Pons (tissue), 1 donor: ENCODE results near the gene FSIP1.

ENCODE experiments used
- DNase-seq: peaks from one replicate; pipeline ENCODE4 v3.0.0-alpha.2; 2016; ENCODE audit warnings: low spot score

FSIP1 gene

DNA sequence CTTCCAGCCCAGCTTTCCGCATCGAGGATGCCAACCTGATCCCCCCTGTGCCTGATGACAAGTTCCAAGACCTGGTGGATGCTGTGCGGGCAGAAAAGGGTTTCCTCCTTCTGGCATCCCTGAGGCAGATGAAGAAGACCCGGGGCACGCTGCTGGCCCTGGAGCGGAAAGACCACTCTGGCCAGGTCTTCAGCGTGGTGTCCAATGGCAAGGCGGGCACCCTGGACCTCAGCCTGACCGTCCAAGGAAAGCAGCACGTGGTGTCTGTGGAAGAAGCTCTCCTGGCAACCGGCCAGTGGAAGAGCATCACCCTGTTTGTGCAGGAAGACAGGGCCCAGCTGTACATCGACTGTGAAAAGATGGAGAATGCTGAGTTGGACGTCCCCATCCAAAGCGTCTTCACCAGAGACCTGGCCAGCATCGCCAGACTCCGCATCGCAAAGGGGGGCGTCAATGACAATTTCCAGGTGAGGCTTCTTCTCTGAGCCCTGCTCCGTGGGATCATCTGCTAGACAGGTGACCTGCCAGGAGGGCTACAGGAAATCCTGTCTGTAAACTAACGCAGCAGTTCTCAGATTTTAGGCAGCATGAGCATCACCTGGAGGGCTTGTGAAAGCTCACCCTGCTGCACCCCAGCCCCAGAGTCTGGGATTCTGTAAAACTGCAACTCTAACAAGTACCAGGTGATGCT is 200.2 kb downstream of the FSIP1 start:
- DNase-seq = no peak

DNA sequence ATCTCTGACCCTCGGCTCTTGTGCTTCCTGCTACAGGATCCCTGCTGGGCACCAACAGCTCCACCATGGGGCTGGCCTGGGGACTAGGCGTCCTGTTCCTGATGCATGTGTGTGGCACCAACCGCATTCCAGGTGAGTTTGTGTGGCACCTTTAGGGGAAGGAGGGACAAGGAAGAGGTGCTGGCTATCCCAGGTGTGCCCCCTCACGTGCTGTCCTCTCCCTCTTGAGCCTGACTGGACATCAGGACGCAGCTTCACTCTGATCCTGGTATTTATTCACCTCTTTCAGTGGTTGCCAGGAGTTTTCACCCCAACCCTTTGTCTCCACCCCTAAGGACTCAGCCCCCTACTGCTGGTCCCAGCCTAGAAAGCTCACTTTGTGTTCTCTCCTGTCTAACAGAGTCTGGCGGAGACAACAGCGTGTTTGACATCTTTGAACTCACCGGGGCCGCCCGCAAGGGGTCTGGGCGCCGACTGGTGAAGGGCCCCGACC is 200.8 kb downstream of the FSIP1 start:
- DNase-seq = no peak

DNA sequence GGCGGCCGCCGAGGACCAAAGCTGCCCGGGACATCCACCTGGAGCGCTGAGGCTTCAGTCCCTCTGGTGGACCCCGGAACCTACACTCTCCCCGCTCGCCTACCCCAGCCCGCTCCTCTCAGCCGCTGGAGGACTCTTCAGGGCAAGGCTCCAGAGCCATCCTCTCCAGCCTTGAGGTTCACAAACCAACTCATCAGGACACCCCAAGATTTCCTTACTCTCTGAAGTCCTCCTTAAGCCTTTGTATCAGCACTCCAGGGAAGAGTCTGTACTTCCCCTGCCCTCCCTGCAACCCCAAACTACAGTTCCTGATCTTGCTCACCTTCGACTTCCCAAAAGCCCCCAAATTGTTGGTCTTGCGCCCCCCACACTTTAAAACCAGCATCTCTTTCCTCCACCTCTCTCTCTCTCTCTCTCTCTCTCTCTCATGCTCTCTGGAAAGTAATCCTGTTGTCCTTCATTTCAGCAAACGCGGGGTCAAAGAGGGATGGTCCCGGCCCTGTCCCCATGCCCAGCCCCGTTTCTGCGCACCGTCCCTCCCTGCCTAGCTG is 201.3 kb downstream of the FSIP1 start:
- DNase-seq = no peak

DNA sequence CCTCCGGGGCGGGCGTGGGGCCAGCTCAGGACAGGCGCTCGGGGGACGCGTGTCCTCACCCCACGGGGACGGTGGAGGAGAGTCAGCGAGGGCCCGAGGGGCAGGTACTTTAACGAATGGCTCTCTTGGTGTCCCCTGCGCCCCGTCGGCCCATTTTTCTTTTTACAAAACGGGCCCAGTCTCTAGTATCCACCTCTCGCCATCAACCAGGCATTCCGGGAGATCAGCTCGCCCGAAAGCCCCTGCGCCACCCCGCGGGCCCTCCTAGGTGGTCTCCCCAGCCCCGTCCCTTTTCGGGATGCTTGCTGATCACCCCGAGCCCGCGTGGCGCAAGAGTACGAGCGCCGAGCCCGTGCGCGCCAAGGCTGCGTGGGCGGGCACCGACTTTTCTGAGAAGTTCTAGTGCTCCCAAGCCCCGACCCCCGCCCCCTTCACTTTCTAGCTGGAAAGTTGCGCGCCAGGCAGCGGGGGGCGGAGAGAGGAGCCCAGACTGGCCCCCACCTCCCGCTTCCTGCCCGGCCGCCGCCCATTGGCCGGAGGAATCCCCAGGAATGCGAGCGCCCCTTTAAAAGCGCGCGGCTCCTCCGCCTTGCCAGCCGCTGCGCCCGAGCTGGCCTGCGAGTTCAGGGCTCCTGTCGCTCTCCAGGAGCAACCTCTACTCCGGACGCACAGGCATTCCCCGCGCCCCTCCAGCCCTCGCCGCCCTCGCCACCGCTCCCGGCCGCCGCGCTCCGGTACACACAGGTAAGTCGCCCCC is 202.0 kb downstream of the FSIP1 start, which contains the start of gene THBS1:
THBS1 (plus strand) TSS at position 595 of the 757 bp plus-strand sequence. CDS start 779 bp downstream, outside the sequence.
- no peak for DNase-seq

DNA sequence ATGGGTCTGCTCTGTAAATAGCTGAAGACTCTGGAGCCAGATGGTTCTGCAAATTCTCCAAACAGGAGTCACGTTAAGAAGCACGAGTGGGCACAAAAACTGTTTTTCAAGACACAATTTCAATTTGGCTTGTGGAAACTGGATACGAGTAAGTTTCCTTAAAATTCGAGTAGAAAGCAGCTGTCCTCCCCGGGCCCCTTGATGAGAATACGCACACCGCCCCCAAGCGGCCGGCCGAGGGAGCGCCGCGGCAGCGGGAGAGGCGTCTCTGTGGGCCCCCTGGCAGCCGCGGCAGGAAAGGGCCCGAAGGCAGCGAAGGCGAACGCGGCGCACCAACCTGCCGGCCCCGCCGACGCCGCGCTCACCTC is 202.5 kb downstream of the FSIP1 start:
- peak; percentile 74 for DNase-seq

DNA sequence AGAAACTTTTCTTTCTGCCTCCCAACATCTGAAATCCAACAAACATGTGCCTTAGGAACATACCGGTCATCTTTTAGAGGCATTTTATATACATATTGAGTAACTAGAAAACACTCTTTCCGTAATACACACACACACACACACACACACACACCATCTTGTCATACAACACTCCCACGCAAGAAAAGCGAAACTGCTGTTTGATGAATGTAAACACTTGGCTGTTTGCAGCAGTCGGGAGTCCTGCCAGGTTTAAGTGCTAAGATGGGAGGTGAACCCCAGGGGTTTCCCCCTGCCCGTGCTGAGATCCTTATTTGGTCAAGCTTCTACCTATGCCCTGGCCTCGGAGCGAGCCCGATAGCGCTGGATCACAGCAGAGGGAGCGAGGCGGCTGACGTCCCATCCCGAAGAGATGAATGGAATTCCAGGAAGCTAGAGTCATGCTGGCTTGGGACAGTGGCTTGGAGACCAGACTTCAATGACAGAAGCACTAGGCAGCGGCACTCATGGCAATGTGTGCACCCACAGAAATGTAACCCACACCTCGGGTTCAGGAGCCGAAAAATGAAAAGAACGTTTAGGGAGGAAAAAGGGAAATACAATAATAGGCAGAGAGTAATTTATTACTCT is 203.0 kb downstream of the FSIP1 start:
- DNase-seq = peak; percentile 28

DNA sequence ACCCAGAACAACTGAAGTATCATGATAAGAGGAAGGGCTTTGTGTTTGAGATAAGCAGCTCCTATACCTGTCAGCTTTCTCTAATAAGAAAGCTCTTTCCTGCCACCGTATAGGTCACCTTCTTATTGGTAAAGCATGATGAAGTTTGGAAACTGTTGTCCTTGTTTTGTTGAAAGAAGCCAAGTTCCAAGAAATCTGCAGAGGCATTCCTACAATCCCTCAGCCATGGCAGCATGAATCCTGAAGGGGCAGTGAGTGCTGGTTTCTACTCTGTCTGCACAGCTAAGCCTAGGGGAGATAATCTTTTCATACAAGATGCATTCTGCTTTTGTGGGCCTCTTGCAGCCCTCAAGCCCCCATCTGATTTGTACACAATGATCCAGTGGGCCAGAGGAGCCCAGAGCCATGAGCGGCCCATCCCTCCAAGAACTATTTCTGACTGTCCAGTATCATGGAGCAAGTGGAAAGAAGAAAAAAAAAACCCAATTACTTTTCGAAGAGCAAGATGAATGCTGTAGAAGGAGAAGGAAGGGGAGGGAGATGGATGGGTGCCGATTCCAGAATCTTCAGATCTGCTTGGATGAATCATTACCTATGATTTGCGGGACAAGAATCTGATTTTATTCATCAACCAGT is 203.7 kb downstream of the FSIP1 start:
- DNase-seq = no peak

DNA sequence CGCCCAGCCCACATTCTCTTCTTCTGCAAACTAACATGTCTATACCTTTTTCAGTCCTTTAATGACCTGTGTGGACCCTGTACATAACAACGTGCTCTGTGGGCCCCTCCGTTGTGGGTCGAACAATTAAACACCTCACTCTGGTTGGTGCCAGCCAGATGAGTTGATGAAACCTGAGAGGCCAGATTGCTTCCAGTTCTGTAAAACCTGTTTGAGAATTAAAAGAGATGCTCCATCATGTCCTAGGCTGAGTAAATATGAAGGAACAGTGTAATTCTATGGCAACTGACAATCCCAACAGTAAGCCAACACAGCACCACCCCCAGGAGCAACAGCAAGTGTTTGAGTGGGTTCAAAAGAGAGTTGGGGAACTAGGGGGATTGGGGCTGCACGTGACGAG is 207.5 kb downstream of the FSIP1 start:
- no peak for DNase-seq

DNA sequence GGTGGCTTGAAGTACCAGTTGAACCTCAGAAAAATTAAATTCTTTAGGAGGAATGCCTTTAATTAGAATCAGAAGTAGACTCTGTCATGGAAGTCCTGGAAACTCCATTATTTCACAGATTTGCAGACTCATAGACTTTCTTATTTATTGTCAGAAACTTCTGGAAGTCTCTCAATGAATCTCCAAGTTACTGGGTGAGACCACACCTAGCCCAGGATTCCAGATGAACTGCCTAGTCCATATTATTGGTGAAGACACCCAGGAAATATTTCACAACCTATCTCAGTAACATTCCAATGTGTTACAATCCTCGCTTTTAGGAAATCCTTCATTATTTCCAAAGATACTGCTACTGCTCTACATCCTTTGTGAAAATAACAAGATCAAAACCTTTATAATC is 208.2 kb downstream of the FSIP1 start:
- no peak for DNase-seq

DNA sequence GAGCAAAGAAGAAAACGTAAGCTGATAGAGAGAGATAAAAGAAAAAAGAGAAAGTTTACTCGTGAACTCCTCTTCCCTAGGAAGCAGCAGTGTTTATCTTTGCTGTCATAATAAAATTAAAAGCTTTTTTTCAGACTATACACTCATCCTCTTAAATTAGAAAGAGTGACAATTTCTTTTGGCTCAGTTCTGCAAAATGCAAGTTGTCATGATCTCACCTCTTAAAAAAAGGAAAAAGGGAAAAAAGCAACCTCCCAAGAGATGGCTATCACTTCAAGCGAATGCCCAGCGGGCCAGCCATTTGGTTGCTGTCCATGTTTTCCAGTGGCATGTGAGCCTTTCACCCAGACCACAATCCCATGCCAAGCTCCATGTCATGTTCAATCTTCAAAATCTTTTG is 208.8 kb downstream of the FSIP1 start:
- no peak for DNase-seq

DNA sequence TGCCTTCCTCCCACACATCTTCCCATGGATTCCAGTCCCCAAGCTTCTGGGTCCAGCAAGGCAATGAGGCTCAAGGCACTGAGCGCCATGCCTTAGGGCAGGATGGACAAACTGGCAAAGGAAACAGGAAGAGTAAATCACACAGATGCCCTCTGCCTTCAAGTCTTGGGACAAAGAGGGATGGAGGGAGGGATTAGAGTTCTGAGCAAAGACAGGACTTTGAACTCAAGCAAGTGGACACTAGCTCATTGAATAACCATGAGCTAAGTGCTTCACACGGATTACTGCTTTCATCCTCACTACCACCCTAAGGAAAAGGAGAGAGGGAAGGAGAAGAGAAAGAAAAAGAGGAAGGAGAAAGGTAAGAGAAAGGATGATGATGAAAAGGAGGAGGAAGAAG is 209.4 kb downstream of the FSIP1 start:
- DNase-seq = no peak

DNA sequence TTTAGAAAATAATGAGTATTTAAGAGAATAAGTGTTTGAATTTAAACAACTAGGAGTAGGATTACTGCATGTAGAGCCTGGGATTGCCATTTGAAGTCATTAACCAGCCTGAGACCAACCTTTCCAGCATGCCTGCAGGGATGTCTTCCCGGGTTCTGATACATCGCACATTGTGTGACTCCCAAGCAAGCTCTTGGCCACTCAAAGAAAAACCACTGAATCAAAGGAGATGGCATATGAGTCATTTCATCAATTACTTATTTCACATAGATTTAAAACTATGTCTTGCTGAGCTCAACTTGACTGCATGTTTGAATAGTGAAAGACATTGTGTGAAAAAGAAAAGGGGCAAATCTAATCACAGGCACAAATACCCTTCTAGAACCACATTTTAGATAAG is 216.8 kb downstream of the FSIP1 start:
- no peak for DNase-seq

DNA sequence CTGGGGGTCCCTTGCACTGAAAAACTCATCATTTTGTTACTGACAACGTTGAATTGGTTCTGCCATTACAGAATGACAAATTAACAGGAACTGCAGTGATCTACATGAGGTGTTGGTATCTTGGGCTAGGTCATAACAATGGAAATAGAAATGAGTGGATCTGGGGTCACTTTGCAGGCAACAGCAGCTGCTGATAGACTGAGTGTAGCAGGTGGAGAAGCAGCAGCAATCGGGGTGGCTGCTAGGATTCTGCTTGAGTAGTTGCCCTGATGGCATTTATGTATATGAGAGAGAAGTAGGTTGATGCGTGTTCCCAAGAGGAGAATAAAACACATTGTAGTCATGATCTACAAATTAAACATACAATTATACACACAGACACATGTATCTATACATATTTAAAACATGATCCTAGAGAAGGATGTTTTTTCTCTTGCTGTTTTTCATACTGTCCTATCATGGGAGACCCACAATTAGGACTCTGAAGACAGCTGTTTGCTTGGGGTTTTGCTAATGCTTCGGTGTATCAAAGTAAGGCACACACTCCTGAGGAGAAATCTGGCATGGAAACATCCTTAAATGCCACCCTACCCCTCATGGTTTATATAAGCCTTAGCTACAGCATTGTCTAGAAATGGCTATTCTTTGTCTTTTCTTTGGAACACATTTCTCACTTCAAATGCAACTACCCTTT is 217.5 kb downstream of the FSIP1 start:
- no peak for DNase-seq

DNA sequence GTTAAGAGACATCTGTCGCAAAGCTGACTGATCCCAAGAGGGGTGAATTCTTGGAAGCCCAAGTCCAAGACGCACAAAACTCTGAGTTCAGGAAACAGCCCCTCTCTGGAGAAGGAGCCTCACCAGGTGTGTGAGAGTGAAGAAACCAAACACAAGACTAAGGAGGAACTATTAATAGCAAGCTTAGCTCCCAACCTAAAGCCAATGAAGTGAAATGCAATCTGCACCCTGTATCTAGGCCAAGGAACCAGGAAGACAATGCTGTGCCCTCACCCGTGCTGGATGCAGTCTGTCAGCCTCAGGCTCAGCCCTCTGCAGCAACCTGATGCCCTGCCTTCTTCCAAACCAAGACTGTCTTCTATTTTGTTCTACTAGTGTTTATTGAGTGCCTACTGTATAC is 224.2 kb downstream of the FSIP1 start:
- DNase-seq = no peak

DNA sequence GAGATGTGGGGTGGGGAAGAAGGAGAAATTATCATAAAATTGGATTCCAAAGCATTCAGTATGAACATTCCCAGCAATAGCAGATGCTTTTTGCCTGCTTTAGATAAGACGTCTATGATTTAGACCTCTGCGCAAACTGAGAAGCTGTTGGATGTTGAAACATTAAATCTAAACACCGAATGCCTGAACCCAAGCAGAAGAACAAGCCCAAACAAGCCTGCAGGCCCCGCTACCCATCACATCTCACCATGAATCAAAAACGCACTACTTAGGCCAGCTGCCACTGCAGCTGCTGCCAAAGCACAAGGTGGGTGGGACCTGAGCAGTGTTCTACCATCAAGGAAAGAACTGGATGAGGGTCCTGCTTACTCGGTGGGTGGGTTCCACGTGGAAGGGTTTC is 226.2 kb downstream of the FSIP1 start:
- DNase-seq = no peak

DNA sequence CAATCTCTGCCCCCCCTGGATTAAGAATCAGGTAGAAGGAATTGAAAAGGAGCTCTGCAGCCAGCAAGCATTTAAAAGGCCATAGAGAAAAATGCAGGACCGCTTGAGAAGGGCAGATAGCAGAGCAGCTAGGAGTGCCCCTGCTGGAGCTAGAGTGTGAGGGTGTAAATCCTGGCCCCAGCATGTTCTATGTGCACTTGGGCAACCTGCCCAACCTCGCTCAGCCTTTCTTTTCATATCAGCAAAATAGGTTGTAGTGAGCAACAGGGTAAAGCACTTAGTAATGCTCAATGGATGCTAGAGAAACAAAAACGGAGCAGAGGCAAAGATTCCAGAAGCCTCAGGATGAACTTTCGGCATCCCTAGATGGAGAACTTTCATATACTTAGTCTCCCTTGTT is 226.8 kb downstream of the FSIP1 start:
- no peak for DNase-seq

DNA sequence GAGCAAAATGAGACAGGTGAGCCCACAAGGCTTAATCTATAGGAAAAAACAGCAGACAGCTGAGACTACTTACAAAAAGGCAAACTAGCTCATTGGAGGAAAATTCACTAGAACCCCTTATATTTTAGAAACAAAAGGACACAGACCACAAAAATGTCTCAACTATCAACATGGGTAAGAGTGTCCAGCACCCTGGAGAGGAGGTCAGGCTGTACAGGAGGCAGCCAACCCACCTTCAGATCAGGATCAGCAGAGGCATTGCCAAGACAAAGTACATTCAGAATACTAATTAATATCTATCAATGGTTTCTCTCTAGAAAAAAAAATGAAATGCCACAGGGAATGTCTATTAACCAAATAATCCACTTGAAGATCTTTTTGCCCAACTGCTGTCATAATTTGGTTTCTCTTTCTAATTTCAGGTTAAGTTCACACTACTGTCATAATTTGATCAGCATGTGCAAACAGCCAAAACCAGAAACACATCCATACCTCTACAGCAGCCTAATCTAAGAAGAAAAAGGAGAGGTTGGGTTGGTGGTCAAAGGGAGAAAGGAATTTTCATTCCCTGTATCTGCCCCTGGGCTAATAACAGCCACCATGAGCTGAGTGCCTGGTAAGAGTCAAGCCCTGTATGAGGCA is 227.8 kb downstream of the FSIP1 start:
- no peak for DNase-seq

DNA sequence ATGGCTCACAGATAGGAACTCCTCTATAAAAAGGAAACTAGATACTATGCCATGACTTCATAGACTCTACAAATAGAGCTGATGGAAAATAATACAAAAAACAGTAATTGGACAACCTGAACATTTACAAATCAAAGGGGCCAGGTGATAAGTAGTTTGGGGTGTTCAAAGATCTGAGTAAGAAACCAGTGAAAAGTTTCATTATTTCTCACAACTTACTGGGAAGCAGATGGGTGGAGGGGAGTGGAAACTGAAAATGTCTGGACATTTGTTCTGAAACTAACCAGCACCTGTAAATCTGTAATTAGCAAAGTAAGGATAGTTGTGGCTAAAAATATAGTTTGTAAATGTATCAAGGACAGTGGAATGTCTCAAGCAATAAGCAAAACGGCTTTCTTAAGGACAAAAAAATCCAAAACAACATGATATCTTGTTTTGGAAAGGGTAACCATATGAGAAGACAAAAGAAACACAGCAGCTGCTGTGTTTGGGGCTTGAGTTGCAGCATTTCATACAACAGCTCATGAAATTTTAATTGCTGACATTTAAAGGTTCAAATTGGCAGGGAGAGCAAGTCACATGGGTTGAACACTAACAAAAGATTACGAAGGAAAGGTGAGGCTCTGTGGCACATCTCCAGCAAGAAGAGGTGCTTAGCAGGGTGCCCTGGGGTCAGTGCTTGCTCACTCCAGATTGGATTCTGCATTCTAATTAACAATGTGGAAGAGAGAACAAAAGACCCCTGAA is 228.5 kb downstream of the FSIP1 start:
- no peak for DNase-seq

DNA sequence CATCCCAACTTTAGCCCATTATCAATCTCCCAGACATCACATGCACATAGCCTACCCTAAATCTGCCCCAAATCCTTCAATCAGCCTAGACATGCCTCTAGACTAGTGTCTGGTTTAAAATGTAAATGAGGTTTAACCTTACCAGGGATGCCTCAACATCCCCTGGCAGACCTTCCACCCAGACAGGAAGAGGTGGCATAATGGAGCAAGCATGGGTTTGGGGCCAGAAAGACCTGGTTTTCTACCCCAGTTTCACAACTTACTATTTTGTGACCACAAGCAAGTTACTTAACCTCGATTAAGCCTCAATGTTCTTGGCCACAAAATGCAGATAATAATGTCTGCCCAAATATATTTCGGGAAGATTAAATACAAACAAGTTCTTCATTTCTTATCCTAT is 230.1 kb downstream of the FSIP1 start:
- no peak for DNase-seq

DNA sequence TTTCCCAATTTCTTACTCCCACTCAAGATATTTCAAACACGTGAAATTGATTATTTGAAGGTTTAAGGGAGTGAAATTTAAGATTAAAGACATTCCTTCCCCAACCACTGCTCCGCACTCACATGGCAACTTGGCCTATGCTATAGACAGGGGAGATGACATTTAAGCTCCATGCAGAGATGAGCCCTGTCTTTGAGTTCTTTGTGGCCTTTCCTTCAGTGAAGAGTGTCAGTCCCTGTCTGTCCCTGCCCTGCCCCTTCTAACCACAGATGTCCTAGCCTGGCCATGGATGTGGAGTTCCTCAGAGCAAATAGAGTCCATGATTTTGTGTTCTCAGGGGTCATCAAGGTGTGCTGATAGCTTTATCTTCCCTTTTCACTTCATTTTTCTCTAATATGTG is 231.2 kb downstream of the FSIP1 start:
- DNase-seq = no peak
